ENCODE data around the gene SPOP. TPM values are rescaled to one million over a fixed set of nuclear protein-coding genes. Genes with fewer than 3 reads are reported as not detected.

SPOP gene
- total RNA-seq, 1 experiment from 2014 or later, result 58.0 TPM

GRCh38 chr17:49589577-49589927, 88.3 kb downstream of the SPOP start:
- Histone ChIP-seq H3K9me3 (ENCODE audit: control insufficient read depth, insufficient read depth, low read depth, low read length) (no peaks in the 10 kb centered on the region), H3K27me3 (ENCODE audit: control insufficient read depth, insufficient read depth, low read length) (no peaks in the 10 kb centered on the region), H3K27ac (ENCODE audit: low read length) (no peak overlapping the region), H3K36me3 (ENCODE audit: control insufficient read depth, insufficient read depth, low read length) (no peaks in the 10 kb centered on the region), H3K4me3 (ENCODE audit: low read depth in 2 of 2, low read length in 2 of 2) (no peak overlapping the region), H3K4me1 (ENCODE audit: control insufficient read depth, insufficient read depth, low read length) (no peaks in the 10 kb centered on the region)
- ChIA-PET CTCF (interaction anchor here (0.5 kb wide), 1 partner anchor 93 kb away, joined by 3 read pairs; no protein-coding TSS in a partner anchor), POLR2A (no interaction called here)
- no peak for DNase-seq (ENCODE audit: low read depth, low spot score)
- intact Hi-C loops (cut with micrococcal nuclease; ENCODE audit: unreplicated experiment) (no loop called here), in situ Hi-C loops (cut with HindIII; ENCODE audit: low pct_unique_long_range_greater_than_20kb, low sequenced_read_pairs) (no loop called here)
- TF ChIP-seq CTCF (IDR thresholded peaks at IDR 0.05) (no peak), POLR2AphosphoS5 (IDR thresholded peaks at IDR 0.05; ENCODE audit: low read depth, low read length) (no peak), TCF7L2 (IDR thresholded peaks at IDR 0.05; ENCODE audit: low read depth, low read length) (no peak), SIN3A (IDR thresholded peaks at IDR 0.05; ENCODE audit: borderline replicate concordance, insufficient read depth, low read depth, low read length) (no peak)
- TF ChIP-seq, protein P1, sequence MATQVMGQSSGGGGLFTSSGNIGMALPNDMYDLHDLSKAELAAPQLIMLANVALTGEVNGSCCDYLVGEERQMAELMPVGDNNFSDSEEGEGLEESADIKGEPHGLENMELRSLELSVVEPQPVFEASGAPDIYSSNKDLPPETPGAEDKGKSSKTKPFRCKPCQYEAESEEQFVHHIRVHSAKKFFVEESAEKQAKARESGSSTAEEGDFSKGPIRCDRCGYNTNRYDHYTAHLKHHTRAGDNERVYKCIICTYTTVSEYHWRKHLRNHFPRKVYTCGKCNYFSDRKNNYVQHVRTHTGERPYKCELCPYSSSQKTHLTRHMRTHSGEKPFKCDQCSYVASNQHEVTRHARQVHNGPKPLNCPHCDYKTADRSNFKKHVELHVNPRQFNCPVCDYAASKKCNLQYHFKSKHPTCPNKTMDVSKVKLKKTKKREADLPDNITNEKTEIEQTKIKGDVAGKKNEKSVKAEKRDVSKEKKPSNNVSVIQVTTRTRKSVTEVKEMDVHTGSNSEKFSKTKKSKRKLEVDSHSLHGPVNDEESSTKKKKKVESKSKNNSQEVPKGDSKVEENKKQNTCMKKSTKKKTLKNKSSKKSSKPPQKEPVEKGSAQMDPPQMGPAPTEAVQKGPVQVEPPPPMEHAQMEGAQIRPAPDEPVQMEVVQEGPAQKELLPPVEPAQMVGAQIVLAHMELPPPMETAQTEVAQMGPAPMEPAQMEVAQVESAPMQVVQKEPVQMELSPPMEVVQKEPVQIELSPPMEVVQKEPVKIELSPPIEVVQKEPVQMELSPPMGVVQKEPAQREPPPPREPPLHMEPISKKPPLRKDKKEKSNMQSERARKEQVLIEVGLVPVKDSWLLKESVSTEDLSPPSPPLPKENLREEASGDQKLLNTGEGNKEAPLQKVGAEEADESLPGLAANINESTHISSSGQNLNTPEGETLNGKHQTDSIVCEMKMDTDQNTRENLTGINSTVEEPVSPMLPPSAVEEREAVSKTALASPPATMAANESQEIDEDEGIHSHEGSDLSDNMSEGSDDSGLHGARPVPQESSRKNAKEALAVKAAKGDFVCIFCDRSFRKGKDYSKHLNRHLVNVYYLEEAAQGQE (IDR thresholded peaks at IDR 0.05; ENCODE audit: insufficient read depth in 1 of 2, low read depth in 2 of 2, low read length in 1 of 2), result no peak
- no TSS peak for BruUV-seq (replicated peaks)
- ATAC-seq, result no peak; the same call in 1 of the 2 replicates

DNA sequence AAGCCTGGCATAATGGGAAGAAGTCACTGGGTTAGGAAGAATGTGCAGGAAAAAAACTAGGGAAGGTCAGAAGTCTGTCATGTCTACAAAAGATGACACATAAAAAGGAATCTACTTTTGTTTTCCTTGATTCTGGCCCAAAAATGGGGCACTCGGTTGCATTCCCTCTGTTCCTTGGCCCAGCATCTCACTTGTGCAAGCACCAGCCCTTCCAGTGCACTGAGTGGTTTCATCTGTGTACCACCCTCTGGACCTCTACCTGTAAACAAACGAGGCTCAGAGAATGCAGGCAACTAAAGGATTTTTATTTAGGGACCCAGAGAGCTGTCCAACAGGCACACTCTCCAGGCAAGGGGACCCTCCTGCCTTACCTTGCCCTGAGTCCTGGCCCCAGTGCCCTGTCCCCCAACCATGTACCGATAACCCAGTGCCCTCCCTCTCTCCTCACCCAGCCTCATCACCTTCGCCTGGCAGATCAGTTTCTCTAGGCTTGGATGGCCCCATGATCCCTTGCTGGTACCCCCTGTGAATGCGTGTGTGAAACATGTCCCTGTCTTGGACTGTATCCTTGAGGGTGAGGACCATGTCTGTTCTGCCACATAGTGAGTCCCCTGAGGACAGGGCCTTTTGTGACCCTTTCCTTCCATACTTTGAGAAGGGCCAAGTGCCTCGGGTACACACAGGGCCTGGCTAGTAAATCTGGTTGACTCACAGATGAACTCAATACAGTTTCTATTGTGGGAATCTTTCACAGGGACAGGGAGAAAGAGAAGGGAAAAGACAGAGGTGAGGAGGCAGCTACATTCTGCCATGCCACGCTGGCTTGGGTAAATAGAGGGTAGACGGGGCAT, 88.9 kb downstream of the SPOP start:
- Histone ChIP-seq H3K27ac (ENCODE audit: low read length) (no peak overlapping the region), H3K27me3 (ENCODE audit: control insufficient read depth, insufficient read depth, low read length) (no peaks in the 10 kb centered on the region), H3K36me3 (ENCODE audit: control insufficient read depth, insufficient read depth, low read length) (no peaks in the 10 kb centered on the region), H3K4me3 (ENCODE audit: low read depth in 2 of 2, low read length in 2 of 2) (no peak overlapping the region), H3K9me3 (ENCODE audit: control insufficient read depth, insufficient read depth, low read depth, low read length) (no peaks in the 10 kb centered on the region), H3K4me1 (ENCODE audit: control insufficient read depth, insufficient read depth, low read length) (no peaks in the 10 kb centered on the region)
- intact Hi-C loops (cut with micrococcal nuclease; ENCODE audit: unreplicated experiment), result no loop called here
- DNase-seq (ENCODE audit: low read depth, low spot score), result no peak
- ATAC-seq, result peak; percentile 35; the same call in 1 of the 2 replicates
- in situ Hi-C loops (cut with HindIII; ENCODE audit: low pct_unique_long_range_greater_than_20kb, low sequenced_read_pairs), result no loop called here
- BruUV-seq (replicated peaks), result no TSS peak
- ChIA-PET CTCF (interaction anchor here (0.5 kb wide), 1 partner anchor 92 kb away, joined by 3 read pairs; no protein-coding TSS in a partner anchor), POLR2A (no interaction called here)
- TF ChIP-seq, protein P1 (IDR thresholded peaks at IDR 0.05; ENCODE audit: insufficient read depth in 1 of 2, low read depth in 2 of 2, low read length in 1 of 2), result no peak
- TF ChIP-seq POLR2AphosphoS5 (IDR thresholded peaks at IDR 0.05; ENCODE audit: low read depth, low read length), result no peak
- no peak for TF ChIP-seq TCF7L2 (IDR thresholded peaks at IDR 0.05; ENCODE audit: low read depth, low read length)
- TF ChIP-seq SIN3A (IDR thresholded peaks at IDR 0.05; ENCODE audit: borderline replicate concordance, insufficient read depth, low read depth, low read length), result no peak
- TF ChIP-seq CTCF (IDR thresholded peaks at IDR 0.05), result no peak
